SK-MEL-5 (cell line): ENCODE data around the gene SV2C. TPM values are rescaled to one million over a fixed set of nuclear protein-coding genes. Genes with fewer than 3 reads are reported as not detected.
"Not testable (repeated sequence)": the region's sequence is repeated elsewhere in the genome, so short reads cannot be mapped to it uniquely, and the experiment has no call there.

Experiments used
- DNase-seq: peaks from one replicate; pipeline ENCODE4 v3.0.0-alpha.2; 2016; ENCODE audit warnings: low read depth, low spot score
- in situ Hi-C: cut with HindIII; loops from 2 replicates; pipeline ENCODE4 v1.10.0; 2016; ENCODE audit warnings: low sequenced_read_pairs, high pct_unique_total_duplicates, low pct_unique_long_range_greater_than_20kb
- total RNA-seq: library from RNA; depleted of rRNA; stranded (reverse); fragments of >200 nt; shearing (Covaris generic); gene quantifications from 2 replicates; pipeline ENCODE4 v1.2.3, GENCODE V29; 2014

The SV2C gene
- total RNA-seq, 1 experiment from 2014 or later, result not detected

DNA sequence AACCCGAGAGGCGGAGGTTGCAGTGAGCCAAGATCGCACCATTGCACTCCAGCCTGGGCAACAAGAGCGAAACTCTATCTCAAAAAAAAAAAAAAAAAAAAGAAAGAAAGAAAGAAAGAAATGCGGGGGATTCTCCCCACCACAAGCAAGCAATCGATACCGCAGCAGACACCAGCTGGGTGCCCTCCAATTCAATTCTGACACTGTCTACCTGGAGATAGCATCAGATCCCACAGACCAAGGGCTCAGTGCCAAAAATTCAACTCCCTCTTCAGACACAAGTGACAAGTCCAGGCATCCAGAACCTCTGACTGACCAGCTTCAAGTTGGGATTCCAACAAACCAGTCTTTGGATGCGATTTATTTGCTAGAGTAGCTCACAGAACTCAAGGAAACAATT is 286.5 kb downstream of the SV2C start:
- in situ Hi-C loops, DNase-seq: not testable (repeated sequence)

DNA sequence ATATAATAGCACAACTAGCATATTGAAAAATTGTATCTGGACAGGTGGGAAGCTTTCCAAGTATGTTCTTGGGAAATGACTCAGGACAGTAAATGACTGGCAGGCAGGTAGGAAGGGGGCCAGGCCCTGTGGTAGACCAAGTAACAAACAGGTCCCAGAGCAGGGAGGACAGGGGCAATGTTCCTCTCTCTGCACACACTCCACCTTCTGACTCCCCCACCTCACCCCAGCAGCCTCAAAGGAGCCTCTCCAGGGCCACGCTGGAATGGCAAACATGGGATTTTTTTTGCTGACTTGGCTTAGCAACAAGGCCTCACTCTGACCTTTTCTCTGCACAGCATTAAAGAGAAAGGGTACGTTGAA is 288.8 kb downstream of the SV2C start:
- in situ Hi-C loops, result no loop called here
- DNase-seq, result no peak

DNA sequence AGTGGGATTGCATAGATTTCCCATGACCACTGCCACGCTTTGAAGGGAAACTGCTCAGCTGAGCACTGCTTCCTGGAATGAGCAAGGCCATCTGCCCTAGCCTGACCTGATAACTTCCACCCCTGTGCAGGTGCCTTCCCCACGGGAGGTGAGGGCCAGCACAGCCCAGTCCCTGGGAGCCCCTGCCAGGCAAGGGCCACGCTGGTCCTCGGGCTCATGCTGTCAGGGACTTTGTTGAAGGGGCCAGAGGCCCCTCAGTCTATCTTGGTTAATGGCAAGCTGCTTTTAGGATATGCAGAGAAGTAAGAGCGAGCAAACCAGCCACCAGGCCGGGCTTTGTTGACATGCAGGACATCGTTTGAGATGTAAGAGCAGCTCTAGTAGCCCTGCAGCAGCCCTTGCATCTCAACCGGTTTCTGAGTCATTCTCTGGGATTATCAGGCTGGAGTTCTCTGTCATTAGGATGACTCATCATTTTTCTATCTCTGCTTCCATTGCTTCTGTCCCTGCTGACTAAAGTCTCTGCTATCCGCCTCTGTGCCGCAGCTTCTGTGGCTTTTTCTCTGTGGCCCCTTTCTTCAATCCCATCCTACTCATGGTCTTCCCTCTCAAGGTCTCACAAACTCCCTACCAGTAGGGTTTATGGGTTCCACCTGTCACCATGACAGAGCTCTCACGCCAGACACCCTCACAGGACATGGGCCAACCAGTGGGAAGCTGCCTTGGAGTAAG is 289.3 kb downstream of the SV2C start:
- peak; percentile 16 for DNase-seq
- in situ Hi-C loops, result no loop called here

DNA sequence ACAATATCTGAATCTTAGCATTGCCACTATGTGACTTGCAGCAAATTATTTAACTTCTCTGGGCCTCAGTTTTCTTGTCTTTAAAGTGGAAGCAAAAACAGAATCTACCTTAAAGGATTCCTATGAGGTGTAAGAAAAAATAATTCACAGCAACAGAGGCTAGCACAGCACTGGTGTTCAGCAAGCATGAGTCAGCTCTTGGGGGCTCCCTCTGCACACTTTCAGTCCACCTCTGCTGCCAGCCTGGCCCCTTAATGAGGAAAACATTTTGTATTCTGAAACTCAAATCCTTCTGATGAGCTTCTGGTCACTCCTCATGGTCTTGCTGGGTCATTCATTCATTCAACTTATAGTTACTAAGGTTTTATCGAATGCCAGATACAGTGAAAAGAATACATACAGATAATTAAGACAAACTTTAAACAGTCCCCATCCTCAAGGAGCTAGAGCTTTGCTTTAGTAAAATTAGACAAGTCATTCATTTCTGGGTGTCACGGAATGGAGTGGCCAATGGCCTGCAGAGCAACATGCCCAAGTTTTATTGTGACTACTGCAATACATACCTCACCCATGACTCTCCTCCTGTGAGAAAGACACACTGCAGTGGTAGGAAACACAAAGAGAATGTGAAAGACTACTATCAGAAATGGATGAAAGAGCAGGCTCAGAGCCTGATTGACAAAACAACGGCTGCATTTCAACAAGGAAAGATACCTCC is 293.1 kb downstream of the SV2C start:
- no peak for DNase-seq
- in situ Hi-C loops, result no loop called here

DNA sequence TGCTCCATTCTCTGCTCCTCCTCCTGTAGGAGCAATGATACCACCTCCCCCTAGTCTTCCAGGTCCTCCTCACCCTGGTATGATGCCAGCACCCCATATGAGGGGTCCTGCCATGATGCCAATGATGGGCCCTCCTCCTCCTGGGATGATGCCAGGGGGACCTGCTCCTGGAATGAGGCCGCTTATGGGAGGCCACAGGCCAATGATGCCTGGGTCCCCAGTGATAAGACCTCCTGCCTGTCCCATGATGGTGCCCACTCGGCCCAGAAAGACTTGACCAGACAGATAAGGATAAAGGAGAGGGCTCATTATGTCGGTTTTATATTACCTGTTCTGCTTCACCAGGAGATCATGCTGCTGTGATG is 293.7 kb downstream of the SV2C start:
- in situ Hi-C loops, result no loop called here
- no peak for DNase-seq

DNA sequence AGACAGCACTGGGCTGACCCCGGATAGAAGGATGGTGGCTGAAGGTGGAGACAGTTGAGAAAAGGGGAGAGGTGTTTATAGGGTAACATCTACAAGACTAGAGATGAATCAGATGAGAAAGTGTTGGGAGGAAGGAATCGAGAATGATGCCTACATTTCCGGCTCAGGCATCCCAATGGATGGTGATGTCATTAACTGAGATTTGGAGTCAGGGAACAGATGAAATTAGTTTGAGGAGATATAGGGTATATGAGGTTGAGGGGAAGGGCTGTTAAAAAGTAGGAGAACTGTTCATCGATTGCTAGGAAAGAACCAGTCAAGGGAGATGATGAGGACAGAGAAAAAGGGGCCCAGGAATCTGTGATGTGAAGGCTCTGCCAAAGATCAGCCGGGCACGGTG is 295.2 kb downstream of the SV2C start:
- no peak for DNase-seq
- in situ Hi-C loops, result no loop called here

DNA sequence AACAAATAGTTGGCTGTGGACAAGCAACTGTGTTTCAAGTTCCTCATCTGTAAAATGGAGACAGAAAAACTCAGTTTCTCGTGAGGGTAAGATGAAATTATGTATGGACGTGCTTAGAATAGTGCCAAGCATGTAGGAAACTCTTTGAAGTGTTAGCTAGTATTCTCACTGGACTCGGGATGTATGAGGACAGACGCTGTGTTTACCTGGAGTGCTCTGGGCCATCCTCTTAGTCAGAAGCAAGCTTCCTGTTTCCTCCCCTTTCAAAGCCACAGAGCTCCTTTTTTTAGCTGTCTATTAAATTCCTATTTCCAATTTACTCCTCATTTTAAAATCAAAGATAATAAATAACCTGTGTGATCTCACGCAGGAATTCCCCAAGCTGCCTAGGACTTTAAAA is 296.1 kb downstream of the SV2C start:
- in situ Hi-C loops, result no loop called here
- no peak for DNase-seq

DNA sequence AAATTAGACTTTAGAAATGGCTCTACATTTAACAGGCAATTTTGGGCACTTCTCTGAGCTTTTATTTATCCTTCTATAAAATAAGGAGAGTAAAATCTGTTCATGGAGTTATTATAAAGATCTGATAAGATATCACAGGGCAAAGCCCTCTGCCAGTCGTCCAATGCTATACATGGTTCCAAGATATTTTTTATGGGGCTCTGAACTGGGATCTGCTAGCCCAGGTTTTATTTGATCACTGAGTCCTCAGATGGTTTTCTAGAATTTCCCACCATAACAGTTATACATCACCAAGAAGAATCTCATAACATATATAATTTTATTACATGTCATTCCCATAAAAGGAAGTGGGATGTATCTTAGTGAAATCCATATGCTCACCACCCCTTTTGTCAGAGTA is 296.7 kb downstream of the SV2C start:
- in situ Hi-C loops, result no loop called here
- DNase-seq, result no peak

DNA sequence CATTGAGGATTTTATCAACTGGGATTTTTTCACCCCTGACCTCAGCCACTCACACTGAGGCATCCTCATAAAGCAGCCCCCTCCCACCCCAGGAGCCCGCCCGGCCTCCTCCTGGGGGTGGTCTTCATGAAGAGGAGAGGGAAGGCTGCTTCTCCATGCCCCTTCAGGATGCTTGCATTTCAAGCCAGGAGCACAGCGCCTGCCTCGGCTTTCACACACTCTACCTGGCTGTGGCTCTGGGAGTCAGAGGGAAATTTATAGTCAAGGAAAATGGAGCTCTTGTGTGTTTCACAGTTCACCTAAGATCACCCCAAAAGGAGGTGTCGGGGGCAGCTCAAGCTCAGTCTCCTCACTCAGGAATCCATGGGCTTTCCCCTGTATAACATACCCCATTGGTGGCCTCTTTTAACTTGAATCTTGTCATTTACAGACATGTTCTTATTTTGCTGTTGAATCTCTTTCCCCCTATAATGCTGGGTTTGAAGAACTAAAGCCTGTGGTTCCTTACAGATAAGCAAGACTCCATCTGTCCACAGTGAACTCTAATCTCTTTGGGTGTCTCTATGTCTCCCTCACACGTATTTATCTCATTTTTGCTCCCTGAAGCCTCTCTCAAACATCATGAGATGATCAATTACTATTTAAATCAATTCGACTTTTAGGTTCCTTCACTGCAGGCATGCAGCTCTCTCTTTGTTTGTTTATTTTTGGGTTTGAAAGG is 297.3 kb downstream of the SV2C start:
- DNase-seq, result no peak
- in situ Hi-C loops, result no loop called here

DNA sequence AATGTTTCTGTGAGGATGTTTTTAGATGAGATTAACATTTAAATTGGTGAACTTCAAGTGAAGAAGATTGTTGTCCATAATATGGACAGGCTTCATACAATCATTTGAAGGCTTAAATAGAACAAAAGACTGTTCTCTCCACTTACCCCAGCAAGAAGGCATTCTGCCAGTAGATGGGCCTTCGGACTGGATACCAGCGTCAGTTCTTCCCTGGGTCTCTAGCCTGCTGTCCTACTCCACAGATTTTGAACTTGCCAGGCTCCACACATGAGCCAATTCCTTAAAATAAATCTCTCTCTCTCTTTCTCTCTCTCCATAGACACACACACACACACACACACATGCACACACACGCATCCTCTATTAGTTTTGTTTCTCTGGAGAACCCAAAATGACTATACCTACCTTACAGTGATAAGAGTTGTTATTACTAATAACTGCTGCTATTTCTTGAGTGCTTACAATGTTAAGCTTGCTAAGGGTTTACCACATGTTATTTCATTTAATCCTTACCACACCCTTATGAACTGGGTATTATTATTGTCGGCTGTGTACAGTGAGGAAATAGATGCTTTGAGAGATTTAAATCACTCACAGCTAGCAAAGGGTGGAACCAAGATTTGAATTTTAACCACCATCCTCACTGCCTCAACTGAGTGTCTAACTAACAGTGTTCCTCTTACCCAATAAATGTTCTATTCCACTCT is 300.1 kb downstream of the SV2C start:
- in situ Hi-C loops, result no loop called here
- no peak for DNase-seq

DNA sequence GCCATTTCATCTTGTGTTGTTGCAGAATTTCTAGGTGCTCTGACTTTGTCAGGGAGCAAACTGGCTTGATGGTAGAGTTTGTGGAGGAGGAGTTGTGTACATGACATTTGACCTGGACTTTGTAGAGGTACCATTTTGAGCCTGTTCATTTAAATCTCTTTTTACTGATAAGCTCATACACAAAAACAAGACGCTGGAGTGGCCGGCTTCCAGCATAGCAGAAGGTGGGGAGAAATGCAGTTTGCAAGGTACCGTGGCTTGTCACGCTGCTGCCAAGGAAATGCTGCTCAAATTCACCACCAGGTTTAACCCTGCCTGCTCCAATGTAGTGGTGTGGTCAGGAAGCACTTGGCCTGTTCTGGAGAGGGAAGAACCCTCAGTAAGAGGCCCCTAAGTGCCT is 301.0 kb downstream of the SV2C start:
- in situ Hi-C loops, result no loop called here
- no peak for DNase-seq

DNA sequence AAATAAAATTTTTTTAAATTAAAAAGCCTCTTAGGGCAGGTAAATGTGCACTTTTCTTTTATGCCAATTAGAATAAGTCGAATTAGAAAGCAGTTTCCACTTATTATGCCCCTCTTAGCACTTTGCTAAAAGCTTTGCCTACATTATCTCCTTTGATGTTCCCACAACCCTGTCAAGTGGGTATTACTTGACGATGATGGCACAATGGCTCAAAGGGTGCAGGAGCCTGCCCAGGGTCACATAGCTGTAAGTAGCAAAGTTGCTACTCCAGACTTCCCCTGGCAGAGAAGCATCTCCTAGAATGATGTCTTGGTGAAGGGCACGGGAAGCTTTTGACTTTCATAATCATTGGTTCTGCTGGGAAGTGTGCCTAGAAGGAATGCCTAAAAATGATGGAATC is 301.5 kb downstream of the SV2C start:
- DNase-seq, result no peak
- in situ Hi-C loops, result no loop called here

DNA sequence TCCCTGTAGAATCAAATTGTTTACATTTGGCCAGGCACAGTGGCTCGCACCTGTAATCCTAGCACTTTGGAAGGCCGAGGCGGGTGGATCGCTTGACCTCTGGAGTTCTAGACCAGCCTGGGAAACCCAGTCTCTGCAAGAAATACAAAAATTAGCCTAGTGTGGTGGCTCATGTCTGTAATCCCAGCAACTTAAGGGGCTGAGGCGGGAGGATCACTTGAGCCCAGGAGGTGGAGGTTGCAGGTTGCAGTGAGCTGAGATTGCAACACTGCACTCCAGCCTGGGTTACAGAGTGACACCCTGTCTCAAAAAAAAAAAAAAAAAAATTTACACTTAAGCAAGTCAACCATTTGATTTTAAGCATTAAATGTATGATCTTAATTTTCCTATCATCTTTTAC is 302.4 kb downstream of the SV2C start:
- in situ Hi-C loops, result no loop called here

DNA sequence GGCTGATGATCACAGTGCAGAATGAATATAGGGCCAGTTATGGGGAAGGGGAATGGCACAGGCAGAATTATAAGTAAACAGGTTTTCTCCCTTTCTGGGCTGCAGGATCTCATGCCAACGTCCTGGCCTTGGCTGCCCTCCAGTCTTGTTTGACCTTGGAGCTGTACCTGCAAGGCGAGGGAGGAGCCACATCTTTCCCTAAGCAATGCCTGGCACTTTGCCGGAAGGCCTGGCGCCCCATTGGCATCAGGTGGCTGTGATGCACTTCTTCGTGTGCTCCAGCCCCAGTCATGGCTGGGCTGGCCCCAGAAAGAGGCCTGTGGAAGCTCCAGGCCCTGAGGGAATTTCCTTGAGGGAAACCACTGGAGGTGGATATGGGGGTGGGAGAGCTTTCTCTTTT is 303.2 kb downstream of the SV2C start:
- in situ Hi-C loops, result no loop called here
- no peak for DNase-seq

More for the DNA sequence above, 302.4 kb downstream of the SV2C start:
- no peak for DNase-seq

DNA sequence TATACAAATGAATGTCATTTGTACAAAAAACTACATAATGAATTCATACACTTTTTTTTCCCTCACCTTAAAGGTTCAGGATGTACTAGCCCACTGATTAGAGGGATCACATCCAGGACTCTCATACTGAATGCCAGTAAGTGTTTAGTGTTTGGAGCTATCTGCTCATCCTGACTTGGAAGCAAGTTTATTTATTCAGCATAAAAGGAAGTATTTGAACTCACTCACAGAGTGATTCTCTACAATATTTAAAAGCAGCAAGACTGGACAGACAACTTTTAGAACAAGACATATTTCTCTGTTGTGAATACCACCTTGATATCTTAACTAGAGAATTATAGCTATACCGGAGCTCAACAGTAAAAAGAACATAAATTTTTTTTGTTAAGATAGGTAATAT is 305.1 kb downstream of the SV2C start:
- in situ Hi-C loops, result no loop called here

DNA sequence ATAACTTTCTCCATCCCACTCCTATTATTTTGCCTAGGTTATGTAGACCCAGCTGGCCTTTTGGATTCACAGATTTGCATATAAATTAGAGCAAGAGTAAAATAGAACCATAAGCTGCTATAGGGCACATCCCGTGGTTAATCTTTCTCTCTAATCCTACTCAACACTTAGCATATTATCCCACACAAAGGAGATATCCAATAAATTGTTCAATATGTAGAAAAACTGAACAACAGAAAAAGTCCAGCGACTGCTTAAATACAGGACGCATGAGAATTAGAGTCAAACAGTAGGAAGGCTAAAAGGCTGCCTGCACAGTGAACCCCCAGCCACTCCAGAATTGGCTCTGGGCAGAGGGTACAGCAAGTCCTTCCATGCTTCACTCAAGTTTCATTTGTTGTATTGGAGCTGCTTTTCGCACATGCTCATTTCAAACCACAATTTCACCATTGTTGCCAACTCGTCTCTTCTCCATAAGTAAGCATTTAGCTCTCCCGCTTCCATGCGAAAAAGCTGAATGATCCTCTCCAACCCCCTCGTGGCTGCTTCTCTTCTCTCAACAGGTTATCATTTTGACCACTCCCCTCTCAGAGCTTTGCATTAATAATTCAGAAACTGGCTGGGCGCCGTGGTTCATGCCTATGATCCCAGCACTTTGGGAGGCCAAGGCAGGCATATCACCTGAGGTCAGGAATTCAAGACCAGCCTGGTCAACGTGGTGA is 305.8 kb downstream of the SV2C start:
- in situ Hi-C loops, result no loop called here
- no peak for DNase-seq

More for the DNA sequence above, 305.1 kb downstream of the SV2C start:
- DNase-seq, result no peak

DNA sequence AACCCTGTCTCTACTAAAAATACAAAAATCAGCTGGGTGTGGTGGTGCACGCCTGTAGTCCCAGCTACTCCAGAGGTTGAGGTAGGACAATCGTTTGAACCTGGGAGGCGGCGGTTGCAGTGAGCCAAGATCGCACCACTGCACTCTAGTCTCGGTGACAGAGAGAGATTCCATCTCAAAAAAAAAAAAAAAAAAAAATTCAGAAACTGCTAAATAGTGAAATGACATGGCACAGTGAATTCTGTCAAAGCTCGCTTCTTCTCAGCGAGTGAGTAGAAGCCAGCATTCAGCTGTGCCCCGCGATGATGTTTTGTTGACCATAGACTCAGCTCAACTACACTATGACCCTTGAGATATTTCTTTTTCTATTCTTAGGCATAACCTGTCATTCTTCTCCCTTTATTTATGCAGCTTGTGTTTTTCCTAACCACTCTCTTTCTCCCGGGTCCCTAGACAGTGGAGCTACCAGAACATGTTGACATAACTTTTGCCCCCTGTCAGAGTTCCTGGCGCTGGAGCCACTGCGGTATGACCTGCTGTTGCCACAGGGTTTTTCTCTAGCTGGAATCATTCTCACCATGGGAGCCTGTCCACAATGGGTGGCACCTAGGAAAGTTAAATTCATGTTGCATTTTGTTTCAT is 306.5 kb downstream of the SV2C start:
- DNase-seq, result no peak
- in situ Hi-C loops, result no loop called here
